22Rv1 (cell line): ENCODE data around the gene C19orf25.

Experiments
- CTCF ChIP-seq: fragments of 450-650 bp; IDR thresholded peaks from 2 replicates; pipeline ENCODE4 v1.5.1; 2017; ENCODE audit warnings: mild to moderate bottlenecking
- ZFX ChIP-seq: fragments of 450-650 bp; IDR thresholded peaks from 2 replicates; pipeline ENCODE4 v1.6.1; 2017; ENCODE audit warnings: antibody characterized with exemption, borderline replicate concordance

GRCh38 chr19:1460033-1460995 lies 18.7 kb downstream of the C19orf25 start:
- TF ChIP-seq CTCF (no peak), ZFX (no peak)
